Gastroesophageal sphincter (tissue), 4 donors: Measurements from ENCODE around the gene NPIPB6. TPM values are rescaled to one million over a fixed set of nuclear protein-coding genes. Genes with fewer than 3 reads are reported as not detected.
"Not testable (repeated sequence)": the region's sequence is repeated elsewhere in the genome, so short reads cannot be mapped to it uniquely, and the experiment has no call there.

Source experiments
- ATAC-seq: fragments of 150-250 bp; one replicate; pipeline ENCODE4 v1.9.1; 2016; ENCODE audit warnings: mild to moderate bottlenecking, moderate library complexity
- H3K27ac ChIP-seq, 4 donors: fragments of 200-600 bp; sonication (generic) in 3 of 4; 1 replicate in 3 of 4; 2 replicates in 1 of 4; pipeline ENCODE4 v1.5.1; 2016 to 2019
- H3K27me3 ChIP-seq: fragments of 200-600 bp; sonication (generic); one replicate; pipeline ENCODE4 v1.5.1; 2019
- H3K36me3 ChIP-seq, 2 donors: fragments of 200-600 bp; sonication (generic); one replicate each; pipeline ENCODE4 v1.5.1; 2019; ENCODE audit warnings: control low read depth in 1 of 2
- H3K4me1 ChIP-seq, 3 donors: fragments of 200-600 bp; sonication (generic); 1 replicate in 2 of 3; 2 replicates in 1 of 3; pipeline ENCODE4 v1.5.1; 2016 to 2019; ENCODE audit warnings: control low read depth in 2 of 3
- H3K4me3 ChIP-seq, 2 donors: fragments of 200-600 bp; sonication (generic); one replicate each; pipeline ENCODE4 v1.5.1; 2019; ENCODE audit warnings: mild to moderate bottlenecking in 1 of 2, moderate library complexity in 1 of 2
- H3K9me3 ChIP-seq, 3 donors: fragments of 200-600 bp; sonication (generic); one replicate each; pipeline ENCODE4 v1.5.1; 2017 to 2019; ENCODE audit warnings: control low read depth in 2 of 3
- CTCF ChIP-seq, 4 experiments: fragments of 200-600 bp in 2 of 4; fragments of 450-650 bp in 2 of 4; sonication (generic) in 1 of 4; IDR thresholded peaks; one replicate each; pipeline ENCODE4 v1.5.1; 2017 to 2019; ENCODE audit warnings: antibody characterized with exemption in 4 of 4, mild to moderate bottlenecking in 2 of 4, moderate library complexity in 2 of 4
- EP300 ChIP-seq: sonication (generic); formaldehyde crosslinking; IDR thresholded peaks from one replicate; pipeline ENCODE4 v1.6.1; 2017; ENCODE audit warnings: antibody characterized with exemption, mild to moderate bottlenecking
- POLR2A ChIP-seq, 2 donors: fragments of 450-650 bp; IDR thresholded peaks; one replicate each; pipeline ENCODE4 v1.6.1; 2017; ENCODE audit warnings: antibody characterized with exemption in 2 of 2, mild to moderate bottlenecking in 2 of 2, moderate library complexity in 1 of 2
- POLR2AphosphoS5 ChIP-seq: sonication (generic); formaldehyde crosslinking; IDR thresholded peaks from one replicate; pipeline ENCODE4 v1.6.1; 2017; ENCODE audit warnings: antibody characterized with exemption
- WGBS, 2 donors: methylation state at CpG; one replicate each; pipeline ENCODE4 v1.1.5; 2018; ENCODE audit warnings: low coverage in 1 of 2; 5-methylcytosine and 5-hydroxymethylcytosine counted together
- total RNA-seq, 4 donors: library from RNA; depleted of rRNA; stranded (reverse); fragments of >200 nt; gene quantifications; one replicate each; pipeline ENCODE4 v1.1.0, GENCODE V29; 2016

Gene NPIPB6
- total RNA-seq, 4 donors from 2014 or later, result 1.1 to 2.8 TPM; not detected in 2

GRCh38 chr16:28336940-28337710, 26.2 kb downstream of the NPIPB6 start:
- not testable (repeated sequence) for ATAC-seq, H3K27ac ChIP-seq, H3K4me3 ChIP-seq, H3K4me1 ChIP-seq, H3K9me3 ChIP-seq, H3K36me3 ChIP-seq, H3K27me3 ChIP-seq
- 58 to 60% methylated on average over 3 of the region's 5 CpGs for WGBS, 2 donors

- not testable (repeated sequence) for H3K27ac ChIP-seq, H3K4me3 ChIP-seq, H3K9me3 ChIP-seq, H3K4me1 ChIP-seq, ATAC-seq, H3K36me3 ChIP-seq, H3K27me3 ChIP-seq
- 74 to 83% methylated on average over 2 to 3 of the region's 8 CpGs for WGBS, 2 donors
These were observed 27.6 kb downstream of the NPIPB6 start for GRCh38 chr16:28335678-28336077.

GRCh38 chr16:28332632-28333031, 30.7 kb downstream of the NPIPB6 start:
- H3K9me3 ChIP-seq, H3K36me3 ChIP-seq, H3K4me3 ChIP-seq, ATAC-seq, H3K27me3 ChIP-seq, H3K4me1 ChIP-seq, H3K27ac ChIP-seq: not testable (repeated sequence)
- WGBS, 2 donors, result 39% methylated on average over 4 of the region's 6 CpGs; no CpG with 5 or more reads in 1 of the 2 donors

GRCh38 chr16:28330981-28331380, 32.3 kb downstream of the NPIPB6 start:
- not testable (repeated sequence) for H3K36me3 ChIP-seq, H3K27me3 ChIP-seq
- WGBS, 2 donors, result 75% methylated on average over 2 of the region's 2 CpGs; no CpG with 5 or more reads in 1 of the 2 donors

GRCh38 chr16:28330232-28330631, 33.1 kb downstream of the NPIPB6 start:
- not testable (repeated sequence) for H3K36me3 ChIP-seq, H3K27ac ChIP-seq, H3K27me3 ChIP-seq, H3K4me3 ChIP-seq, H3K9me3 ChIP-seq, ATAC-seq, H3K4me1 ChIP-seq
- 13 to 54% methylated on average over 2 to 7 of the region's 9 CpGs for WGBS, 2 donors

More at GRCh38 chr16:28330981-28331380, 32.3 kb downstream of the NPIPB6 start:
- ATAC-seq, H3K27ac ChIP-seq, H3K4me1 ChIP-seq, H3K9me3 ChIP-seq, H3K4me3 ChIP-seq: not testable (repeated sequence)

- Histone ChIP-seq H3K36me3 (no peaks in the 10 kb centered on the region), H3K9me3 (no peaks in the 10 kb centered on the region), H3K27me3 (peaks cover 3% of the 10 kb centered on the region), H3K4me3 (no peak overlapping the region), H3K4me1 (no peaks in the 10 kb centered on the region), H3K27ac (no peak overlapping the region)
- no peak for ATAC-seq
- 52 to 54% methylated on average over 7 to 11 of the region's 12 CpGs for WGBS, 2 donors
- TF ChIP-seq CTCF (IDR thresholded peaks at IDR 0.05) (peak in 3 of 4 experiments; percentile 45 to 53 (median 46)), POLR2AphosphoS5 (no peak), EP300 (no peak), POLR2A (IDR thresholded peaks at IDR 0.05) (no peak)
These were observed 36.3 kb downstream of the NPIPB6 start for GRCh38 chr16:28326881-28327610.

GRCh38 chr16:28324887-28325279, 38.4 kb downstream of the NPIPB6 start:
- Histone ChIP-seq H3K36me3 (no peaks in the 10 kb centered on the region), H3K4me3 (no peak overlapping the region), H3K4me1 (no peaks in the 10 kb centered on the region), H3K9me3 (no peaks in the 10 kb centered on the region), H3K27me3 (peaks cover 8% of the 10 kb centered on the region), H3K27ac (no peak overlapping the region)
- 89% methylated on average over 2 of the region's 3 CpGs; no CpG with 5 or more reads in 1 of the 2 donors for WGBS, 2 donors
- ATAC-seq, result no peak
- no peak for TF ChIP-seq CTCF (IDR thresholded peaks at IDR 0.05)
- no peak for TF ChIP-seq EP300
- TF ChIP-seq POLR2AphosphoS5, result no peak
- TF ChIP-seq POLR2A (IDR thresholded peaks at IDR 0.05), result no peak
